ENCODE data around the gene RIC8B.

The RIC8B gene

GRCh38 chr12:106878804-106879203 is 104.3 kb downstream of the RIC8B start:
- no peak for DNase-seq

- DNase-seq = no peak
Measured at GRCh38 chr12:106879612-106880011, 105.1 kb downstream of the RIC8B start.

GRCh38 chr12:106883426-106883825 is 108.9 kb downstream of the RIC8B start:
- DNase-seq = no peak

GRCh38 chr12:106885026-106885425 is 110.5 kb downstream of the RIC8B start:
- DNase-seq = peak; percentile 93

- DNase-seq = no peak
Measured at GRCh38 chr12:106885541-106886249, 111.2 kb downstream of the RIC8B start.

- DNase-seq = no peak
Measured at GRCh38 chr12:106886932-106887331, 112.5 kb downstream of the RIC8B start.

GRCh38 chr12:106888348-106888970 is 114.0 kb downstream of the RIC8B start:
- DNase-seq = no peak

- DNase-seq = no peak
Measured at GRCh38 chr12:106889326-106889725, 114.8 kb downstream of the RIC8B start.

- no peak for DNase-seq
Measured at GRCh38 chr12:106889950-106890626, 115.6 kb downstream of the RIC8B start.

- peak; percentile 13 for DNase-seq
Measured at GRCh38 chr12:106892075-106892474, 117.6 kb downstream of the RIC8B start.

- DNase-seq = no peak
Measured at GRCh38 chr12:106893451-106893850, 119.0 kb downstream of the RIC8B start.

- no peak for DNase-seq
Measured at GRCh38 chr12:106894774-106895173, 120.3 kb downstream of the RIC8B start.

GRCh38 chr12:106896603-106897002 is 122.1 kb downstream of the RIC8B start:
- DNase-seq = no peak

GRCh38 chr12:106897082-106897481 is 122.6 kb downstream of the RIC8B start:
- DNase-seq = peak; percentile 37

- DNase-seq = peak; percentile 44
Measured at GRCh38 chr12:106897981-106898901, 123.8 kb downstream of the RIC8B start.

- DNase-seq = no peak
Measured at GRCh38 chr12:106900554-106900953, 126.1 kb downstream of the RIC8B start.

- DNase-seq = no peak
Measured at GRCh38 chr12:106901276-106901675, 126.8 kb downstream of the RIC8B start.

GRCh38 chr12:106902053-106902452 is 127.6 kb downstream of the RIC8B start:
- DNase-seq = no peak

GRCh38 chr12:106903241-106903945 is 128.9 kb downstream of the RIC8B start:
- DNase-seq = peak; percentile 86

- DNase-seq = peak; percentile 62
Measured at GRCh38 chr12:106906715-106907114, 132.2 kb downstream of the RIC8B start.

GRCh38 chr12:106907411-106907810 is 132.9 kb downstream of the RIC8B start:
- no peak for DNase-seq

- DNase-seq = no peak
Measured at GRCh38 chr12:106907846-106908245, 133.4 kb downstream of the RIC8B start.
